ENCODE results near the gene KLHL8. TPM values are rescaled to one million over a fixed set of nuclear protein-coding genes. Genes with fewer than 3 reads are reported as not detected.

The KLHL8 gene
- total RNA-seq, 1 experiment from 2014 or later = 24.2 TPM

GRCh38 chr4:87225936-87226335 is 5.5 kb upstream of the KLHL8 start (continued):
- TF ChIP-seq YY1 (IDR thresholded peaks at IDR 0.05; ENCODE audit: extremely low read depth, insufficient replicate concordance, low read depth, low read length) = no peak

GRCh38 chr4:87224141-87224923 is 3.9 kb upstream of the KLHL8 start:
- TF ChIP-seq EZH2phosphoT487 (IDR thresholded peaks at IDR 0.05; ENCODE audit: borderline replicate concordance) (no peak), MAX (IDR thresholded peaks at IDR 0.05) (no peak), REST (IDR thresholded peaks at IDR 0.05; ENCODE audit: low read depth) (no peak), SRF (IDR thresholded peaks at IDR 0.05; ENCODE audit: low read depth) (no peak), CTCF (IDR thresholded peaks at IDR 0.05 in 2 of 3, conservative IDR thresholded peaks at IDR 0.05 in 1 of 3; ENCODE audit: borderline replicate concordance in 1 of 3, insufficient read depth in 1 of 3, low read depth in 2 of 3, low read length in 2 of 3) (no peak), SIN3A (IDR thresholded peaks at IDR 0.05; ENCODE audit: low read depth) (no peak), CEBPB (IDR thresholded peaks at IDR 0.05; ENCODE audit: low read depth) (no peak)
- ChIA-PET RAD21 (ENCODE audit: low non-redundant PET in 1 of 2, low total read pairs in 2 of 2, uncharacterized antibody in 2 of 2, unreplicated experiment in 2 of 2) (no interaction called here), CTCF (interaction anchor here (1.0 kb wide), 1 partner anchor 11 kb away, joined by 6 read pairs; no protein-coding TSS in a partner anchor), POLR2A (no interaction called here)
- Histone ChIP-seq H3K27me3 (ENCODE audit: insufficient read depth, low read length) (no peaks in the 10 kb centered on the region), H3K27ac (ENCODE audit: low read depth, low read length) (no peak overlapping the region), H3K4me3 (replicated peaks in 1 of 2; ENCODE audit: low read depth in 1 of 2, low read length in 2 of 2) (no peak overlapping the region), H3K4me2 (ENCODE audit: low read length) (no peak overlapping the region), H3K9me3 (ENCODE audit: control insufficient read depth in 1 of 2, insufficient read depth in 1 of 2, low read depth in 1 of 2, low read length in 2 of 2) (no peaks in the 10 kb centered on the region), H3K36me3 (ENCODE audit: control insufficient read depth in 1 of 2, insufficient read depth in 2 of 2, low read length in 2 of 2) (no peaks in the 10 kb centered on the region), H3K79me2 (ENCODE audit: insufficient read depth, low read length) (peaks cover 8% of the 10 kb centered on the region), H4K20me1 (ENCODE audit: insufficient read depth) (no peaks in the 10 kb centered on the region), H2AFZ (ENCODE audit: low read depth, low read length, poor library complexity, severe bottlenecking) (no peak overlapping the region), H3K9me2 (ENCODE audit: insufficient read depth) (no peaks in the 10 kb centered on the region), H3K4me1 (ENCODE audit: control insufficient read depth in 1 of 2, insufficient read depth in 2 of 2, low read length in 2 of 2) (peaks cover 0 to 11% of the 10 kb centered on the region in 2 experiments; a peak in 2 of 4 replicates), H3K9ac (ENCODE audit: low read length) (no peak overlapping the region)
- ATAC-seq = no peak
- DNase-seq (ENCODE audit: low read depth, low spot score) = no peak
- intact Hi-C loops (cut with micrococcal nuclease) = no loop called here
- BruUV-seq (replicated peaks) = no TSS peak

Measured in HCT116 (cell line).